Urinary bladder (tissue), 4 donors: ENCODE results near the gene TTC34. TPM values are rescaled to one million over a fixed set of nuclear protein-coding genes. Genes with fewer than 3 reads are reported as not detected.
"Not testable (repeated sequence)": the region's sequence is repeated elsewhere in the genome, so short reads cannot be mapped to it uniquely, and the experiment has no call there.

Source experiments
- DNase-seq: peaks from one replicate; pipeline ENCODE4 v3.0.0-alpha.2; 2015; ENCODE audit errors: extremely low spot score
- H3K27ac ChIP-seq: one replicate; pipeline ENCODE4 v1.5.1; 2013; ENCODE audit warnings: low read depth, mild to moderate bottlenecking, moderate library complexity
- H3K36me3 ChIP-seq: one replicate; pipeline ENCODE4 v1.6.1; 2013; ENCODE audit warnings: mild to moderate bottlenecking, moderate library complexity; ENCODE audit not compliant: insufficient read depth
- H3K4me1 ChIP-seq: one replicate; pipeline ENCODE4 v1.6.1; 2013; ENCODE audit warnings: mild to moderate bottlenecking, moderate library complexity; ENCODE audit not compliant: insufficient read depth
- H3K4me3 ChIP-seq: one replicate; pipeline ENCODE4 v1.5.1; 2013; ENCODE audit warnings: low read depth, low read length
- whole genome bisulfite sequencing: extraction: QIAGEN DNeasy Blood & Tissue Kit; methylation state at CpG from one replicate; pipeline ENCODE4 v1.1.7; 2013; 5-methylcytosine and 5-hydroxymethylcytosine counted together
- polyA plus RNA-seq: library from polyadenylated mRNA; stranded (reverse); fragments of 200-250 nt; gene quantifications from one replicate; pipeline ENCODE4 v1.2.3, GENCODE V29; 2013
- total RNA-seq: library from RNA; depleted of rRNA; stranded (reverse); fragments of >200 nt; gene quantifications from one replicate; pipeline ENCODE4 v1.2.3, GENCODE V29; 2014
- donor health status: healthy with polysubstance abuse.
- donor health status: healthy.

Gene TTC34
- total and polyA plus RNA-seq, 2 donors = 0.16 to 0.32 TPM

- no peaks in the 10 kb centered on the region for H3K4me1 ChIP-seq
Measured at GRCh38 chr1:2633366-2633935, 168.0 kb downstream of the TTC34 start.

GRCh38 chr1:2632561-2633361 lies 168.7 kb downstream of the TTC34 start, which contains the start of gene MMEL1:
Gene MMEL1, minus strand, starts transcription at chr1:2633016. Its CDS starts 3,532 bp downstream, at chr1:2629484.
- no peaks in the 10 kb centered on the region for H3K4me1 ChIP-seq
- H3K27ac ChIP-seq = no peak within 1 kb of the TSS
- no peak within 1 kb of the TSS for H3K4me3 ChIP-seq
- 66% methylated on average over 16 of the region's 16 CpGs for WGBS
- no peaks in the 10 kb centered on the region for H3K36me3 ChIP-seq
- DNase-seq = no peak

More at GRCh38 chr1:2633366-2633935, 168.0 kb downstream of the TTC34 start:
- H3K27ac ChIP-seq = no peak overlapping the region
- DNase-seq = no peak
- no peaks in the 10 kb centered on the region for H3K36me3 ChIP-seq
- 57% methylated on average over 12 of the region's 12 CpGs for WGBS
- H3K4me3 ChIP-seq = no peak overlapping the region

- no peak for DNase-seq
- no peaks in the 10 kb centered on the region for H3K36me3 ChIP-seq
- 45% methylated on average over 8 of the region's 8 CpGs for WGBS
- no peak overlapping the region for H3K4me3 ChIP-seq
- H3K27ac ChIP-seq = no peak overlapping the region
- H3K4me1 ChIP-seq = no peaks in the 10 kb centered on the region
Measured at GRCh38 chr1:2632051-2632430, 169.5 kb downstream of the TTC34 start.

- no peak overlapping the region for H3K27ac ChIP-seq
- H3K4me3 ChIP-seq = no peak overlapping the region
- no peaks in the 10 kb centered on the region for H3K4me1 ChIP-seq
- DNase-seq = no peak
- WGBS = 74% methylated on average over 24 of the region's 24 CpGs
- H3K36me3 ChIP-seq = no peaks in the 10 kb centered on the region
Measured at GRCh38 chr1:2631136-2632050, 170.1 kb downstream of the TTC34 start.

- no peak for DNase-seq
- H3K36me3 ChIP-seq = no peaks in the 10 kb centered on the region
- WGBS = 95% methylated on average over 35 of the region's 35 CpGs
- no peaks in the 10 kb centered on the region for H3K4me1 ChIP-seq
- H3K27ac ChIP-seq = no peak overlapping the region
- H3K4me3 ChIP-seq = no peak overlapping the region
Measured at GRCh38 chr1:2630498-2631135, 170.9 kb downstream of the TTC34 start.

- DNase-seq = no peak
- Histone ChIP-seq H3K36me3 (no peaks in the 10 kb centered on the region), H3K4me1 (no peaks in the 10 kb centered on the region), H3K4me3 (no peak overlapping the region), H3K27ac (no peak overlapping the region)
- WGBS = 83% methylated on average over 23 of the region's 23 CpGs
Measured at GRCh38 chr1:2629627-2630497, 171.6 kb downstream of the TTC34 start.

- H3K4me3 ChIP-seq = no peak overlapping the region
- H3K36me3 ChIP-seq = no peaks in the 10 kb centered on the region
- WGBS = 2% methylated on average over 64 of the region's 64 CpGs
- H3K27ac ChIP-seq = no peak overlapping the region
- H3K4me1 ChIP-seq = no peaks in the 10 kb centered on the region
- DNase-seq = no peak
Measured at GRCh38 chr1:2628933-2629626, 172.4 kb downstream of the TTC34 start.

GRCh38 chr1:2628191-2628932 lies 173.1 kb downstream of the TTC34 start:
- no peak overlapping the region for H3K27ac ChIP-seq
- DNase-seq = no peak
- no peak overlapping the region for H3K4me3 ChIP-seq
- H3K36me3 ChIP-seq = no peaks in the 10 kb centered on the region
- no peaks in the 10 kb centered on the region for H3K4me1 ChIP-seq
- WGBS = 7% methylated on average over 46 of the region's 46 CpGs

- no peak for DNase-seq
- no peak overlapping the region for H3K4me3 ChIP-seq
- 34% methylated on average over 6 of the region's 6 CpGs for WGBS
- H3K27ac ChIP-seq = no peak overlapping the region
- H3K4me1 ChIP-seq = no peaks in the 10 kb centered on the region
- no peaks in the 10 kb centered on the region for H3K36me3 ChIP-seq
Measured at GRCh38 chr1:2627746-2628145, 173.7 kb downstream of the TTC34 start.

- not testable (repeated sequence) for H3K36me3 ChIP-seq, H3K4me3 ChIP-seq, H3K27ac ChIP-seq, DNase-seq, H3K4me1 ChIP-seq
- 74% methylated on average over 7 of the region's 7 CpGs for WGBS
Measured at GRCh38 chr1:2625748-2626147, 175.7 kb downstream of the TTC34 start.

- no peaks in the 10 kb centered on the region for H3K36me3 ChIP-seq
- H3K4me1 ChIP-seq = no peaks in the 10 kb centered on the region
- 84% methylated on average over 10 of the region's 10 CpGs for WGBS
- DNase-seq = no peak
- H3K27ac ChIP-seq = no peak overlapping the region
- no peak overlapping the region for H3K4me3 ChIP-seq
Measured at GRCh38 chr1:2625311-2625710, 176.2 kb downstream of the TTC34 start.
